BJ (cell line): ENCODE results near the gene TWNK. TPM values are rescaled to one million over a fixed set of nuclear protein-coding genes. Genes with fewer than 3 reads are reported as not detected.

Experiments
- CTCF ChIA-PET: fragments of 350-600 bp; formaldehyde crosslinking; extraction: SDS; loops from one replicate; lab custom pipeline; 2021; ENCODE audit warnings: antibody characterized with exemption, inconsistent platforms; lab: Yijun Ruan, JAX
- POLR2A ChIA-PET: fragments of 300-600 bp; sonication (Branson Sonifier 250); formaldehyde crosslinking; extraction: SDS; loops from one replicate; lab custom pipeline; 2021; ENCODE audit warnings: antibody characterized with exemption; lab: Charles Lee
- DNase-seq: peaks from one replicate; pipeline ENCODE4 v3.0.0-alpha.2; 2011; ENCODE audit warnings: low read depth
- H3K27me3 ChIP-seq: 2 replicates; pipeline ENCODE4 v1.6.0; 2011; ENCODE audit warnings: low read length; ENCODE audit not compliant: control insufficient read depth, insufficient read depth
- H3K36me3 ChIP-seq: 2 replicates; pipeline ENCODE4 v1.5.1; 2011; ENCODE audit warnings: low read length; ENCODE audit not compliant: control insufficient read depth, insufficient read depth
- H3K4me3 ChIP-seq: 2 replicates; pipeline ENCODE4 v1.5.1; 2011; ENCODE audit warnings: low read depth, mild to moderate bottlenecking, control low read depth, low read length
- CTCF ChIP-seq: IDR thresholded peaks from 2 replicates; pipeline ENCODE4 v1.5.1; 2011; ENCODE audit warnings: low read depth, mild to moderate bottlenecking, control low read depth, inconsistent platforms, low read length, moderate library complexity; ENCODE audit not compliant: insufficient read depth
- polyA minus RNA-seq: library from RNA; depleted of rRNA, polyadenylated mRNA; stranded (reverse); fragments of >200 nt; gene quantifications from 2 replicates; pipeline ENCODE4 v1.2.3, GENCODE V29; 2011; rRNA and poly(A)+ RNA removed
- polyA plus RNA-seq: library from polyadenylated mRNA; depleted of rRNA; stranded (reverse); fragments of >200 nt; gene quantifications from 2 replicates; pipeline ENCODE4 v1.2.3, GENCODE V29; 2011; rRNA removed

Gene TWNK
- polyA plus RNA-seq (4.7 and 5.5 TPM in 2 replicates), polyA minus RNA-seq (4.6 and 5.9 TPM in 2 replicates)

DNA sequence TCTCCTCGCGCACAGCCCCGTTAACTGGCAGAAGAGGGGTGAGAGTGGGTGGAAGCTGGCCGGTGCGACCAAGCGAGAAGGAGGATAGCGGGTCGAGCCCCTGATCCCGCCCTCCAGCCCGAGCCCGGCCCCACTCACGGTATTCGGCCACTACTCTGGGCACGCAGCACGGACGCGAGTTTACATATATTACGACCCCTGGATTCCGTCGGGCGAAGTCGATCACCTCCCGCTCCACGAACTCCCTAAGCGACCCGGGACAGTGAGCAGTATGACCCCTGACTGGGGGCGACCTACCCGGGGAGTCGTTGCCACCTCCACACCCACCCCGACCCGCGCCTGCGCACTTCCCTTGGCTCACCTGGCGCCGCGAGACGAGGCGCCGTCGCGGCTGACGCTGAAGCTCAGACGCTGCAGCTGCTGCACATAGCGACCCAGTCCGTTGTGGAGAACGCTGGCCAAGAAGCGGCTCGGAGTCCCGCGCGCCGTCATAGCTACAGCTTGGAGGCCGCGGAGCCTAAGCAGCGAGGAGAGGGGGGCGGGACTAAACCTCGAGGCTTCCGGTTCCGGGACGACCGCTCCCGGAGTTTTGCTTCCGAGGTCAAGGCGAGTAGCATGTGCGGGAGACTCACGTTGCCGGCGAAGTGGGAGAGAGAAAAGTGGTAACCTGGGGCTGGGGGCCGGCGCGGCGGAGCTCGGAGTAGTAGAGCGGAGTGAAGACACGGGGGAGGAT is at the start of gene TWNK, which contains the start of gene MRPL43:
TSS of gene TWNK (plus strand) at position 592 of the 733 bp plus-strand sequence. CDS start 668 bp downstream, outside the sequence.
TSS of gene MRPL43 (minus strand) at position 546 of the 733 bp plus-strand sequence. CDS start at position 492, 54 bp downstream.
- Histone ChIP-seq H3K36me3 (peaks cover 17% of the 10 kb centered on the region), H3K27me3 (no peaks in the 10 kb centered on the region), H3K4me3 (peak within 1 kb of the TSS; percentile 95)
- TF ChIP-seq CTCF: no peak
- POLR2A ChIA-PET: no interaction called here
- no peak for DNase-seq
- CTCF ChIA-PET: interaction anchor here (0.8 to 21.8 kb wide), 4 partner anchors 10 to 424 kb away, joined by 3 to 479 read pairs (median 8); no protein-coding TSS in a partner anchor

GRCh38 chr10:100939763-100940344 is 47.5 kb upstream of the TWNK start:
- DNase-seq: peak; percentile 42
- peaks cover 8% of the 10 kb centered on the region for H3K36me3 ChIP-seq
- no peak for TF ChIP-seq CTCF

GRCh38 chr10:100942229-100942628 is 45.1 kb upstream of the TWNK start:
- POLR2A ChIA-PET: no interaction called here
- CTCF ChIA-PET: interaction anchor here (0.9 kb wide), 1 partner anchor 24 kb away, joined by 3 read pairs; no protein-coding TSS in a partner anchor
- no peaks in the 10 kb centered on the region for H3K27me3 ChIP-seq
- no peak for DNase-seq
- H3K36me3 ChIP-seq: peaks cover 12% of the 10 kb centered on the region
- no peak for TF ChIP-seq CTCF
- no peak overlapping the region for H3K4me3 ChIP-seq

More at GRCh38 chr10:100939763-100940344, 47.5 kb upstream of the TWNK start:
- ChIA-PET POLR2A (interaction anchor here (0.5 kb wide), 1 partner anchor 15 kb away, joined by 11 read pairs; no protein-coding TSS in a partner anchor), CTCF (interaction anchor here (0.6 to 1.6 kb wide), 5 partner anchors 9 to 108 kb away, joined by 3 to 4 read pairs (median 3); no protein-coding TSS in a partner anchor)
- Histone ChIP-seq H3K27me3 (no peaks in the 10 kb centered on the region), H3K4me3 (no peak overlapping the region)

- DNase-seq: no peak
- POLR2A ChIA-PET: no interaction called here
- TF ChIP-seq CTCF: no peak
- CTCF ChIA-PET: interaction anchor here (0.8 to 1.2 kb wide), 2 partner anchors 12 to 13 kb away, joined by 3 read pairs; no protein-coding TSS in a partner anchor
- Histone ChIP-seq H3K36me3 (peaks cover 9% of the 10 kb centered on the region), H3K4me3 (no peak overlapping the region), H3K27me3 (no peaks in the 10 kb centered on the region)
Measured at GRCh38 chr10:100943508-100943907, 43.8 kb upstream of the TWNK start.

DNA sequence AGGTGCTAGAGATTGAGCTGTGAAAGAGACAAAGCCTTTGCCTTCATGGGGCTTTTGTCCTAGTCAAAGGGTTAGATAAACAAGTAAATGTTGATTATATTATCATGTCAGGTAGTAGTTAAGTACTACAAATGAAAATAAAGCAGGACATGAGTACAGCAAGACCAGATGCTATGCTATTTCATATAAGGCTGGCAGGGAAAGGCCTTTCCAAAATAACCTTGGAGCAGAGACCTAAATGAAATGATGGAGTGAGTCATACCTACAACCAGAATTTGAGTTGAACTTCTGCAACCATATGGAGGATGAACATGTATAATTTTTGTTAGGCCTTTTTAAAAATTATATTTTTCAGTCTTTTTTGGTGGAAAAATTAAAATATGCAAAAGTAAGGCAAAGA is 41.6 kb upstream of the TWNK start:
- Histone ChIP-seq H3K27me3 (no peaks in the 10 kb centered on the region), H3K36me3 (peaks cover 9% of the 10 kb centered on the region), H3K4me3 (no peak overlapping the region)
- no peak for TF ChIP-seq CTCF
- ChIA-PET POLR2A (no interaction called here), CTCF (no interaction called here)
- no peak for DNase-seq
